NCI-H128 (cell line): ENCODE measurements around the gene NLN.
"Not testable (repeated sequence)": the region's sequence is repeated elsewhere in the genome, so short reads cannot be mapped to it uniquely, and the experiment has no call there.

Source experiments
- DNase-seq: peaks from one replicate; lab custom pipeline; 2025; ENCODE audit not compliant: unreplicated experiment; lab: John Stamatoyannopoulos, UW

Gene NLN

DNA sequence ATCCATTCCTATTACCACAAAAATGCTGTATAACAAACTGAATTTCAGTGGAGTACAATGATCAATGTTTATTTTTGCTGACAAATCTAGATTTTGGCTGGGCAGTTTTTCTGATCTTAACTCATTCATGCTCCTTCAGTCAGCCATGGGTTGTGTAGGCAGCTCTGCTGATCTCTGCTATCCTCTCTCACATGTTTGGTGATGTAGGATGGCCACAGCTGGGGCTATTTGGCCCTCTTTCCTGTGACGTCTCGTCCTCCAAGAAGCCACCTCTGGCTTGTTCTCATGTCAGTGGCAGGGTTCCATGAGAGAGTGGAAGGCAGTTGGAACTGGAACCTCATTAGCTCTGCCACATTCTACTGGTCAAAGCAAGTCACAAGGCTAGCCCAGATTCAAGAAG lies 8.9 kb downstream of the NLN start:
- DNase-seq, result no peak

DNA sequence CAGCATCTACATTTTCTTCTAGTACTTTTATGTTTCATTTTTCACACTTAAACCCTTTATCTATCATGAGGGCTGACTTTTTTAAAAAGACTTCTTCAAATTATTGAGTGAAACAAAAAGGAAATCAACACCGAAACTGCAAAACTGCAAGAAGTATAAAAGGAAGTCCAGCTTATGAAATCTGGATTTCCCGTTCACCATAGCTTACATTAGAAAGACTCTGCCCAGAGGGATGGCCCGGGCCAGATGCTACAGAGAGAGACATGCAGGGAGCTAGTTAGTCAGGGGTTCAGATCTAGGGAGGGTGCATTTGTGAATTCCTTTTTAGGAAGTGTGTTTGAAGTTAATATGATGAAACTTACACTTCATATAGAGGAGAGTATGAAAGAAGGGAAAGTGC lies 10.0 kb downstream of the NLN start:
- DNase-seq, result not testable (repeated sequence)

GRCh38 chr5:65734196-65734775 lies 12.3 kb downstream of the NLN start:
- not testable (repeated sequence) for DNase-seq

DNA sequence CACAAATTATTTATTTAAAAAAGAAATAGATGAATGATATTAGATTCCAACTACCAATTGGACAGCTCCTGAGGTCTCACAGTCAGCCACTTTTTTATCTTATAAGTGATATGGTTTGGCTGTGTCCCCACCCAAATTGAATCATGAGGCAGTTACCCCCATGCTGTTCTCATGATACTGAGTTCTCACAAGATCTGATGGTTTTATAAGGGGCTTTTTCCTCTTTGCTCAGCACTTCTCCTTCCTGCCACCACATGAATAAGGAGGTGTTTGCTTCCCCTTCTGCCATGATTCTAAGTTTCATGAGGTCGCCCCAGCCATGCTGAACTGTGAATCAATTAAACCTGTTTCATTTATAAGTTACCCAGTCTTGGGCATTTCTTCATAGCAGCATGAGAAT lies 12.9 kb downstream of the NLN start:
- no peak for DNase-seq

GRCh38 chr5:65736011-65736410 lies 14.0 kb downstream of the NLN start:
- no peak for DNase-seq

- DNase-seq, result no peak
Measured at GRCh38 chr5:65737842-65738241, 15.8 kb downstream of the NLN start.

GRCh38 chr5:65738305-65738704 lies 16.3 kb downstream of the NLN start:
- no peak for DNase-seq

GRCh38 chr5:65739162-65739561 lies 17.2 kb downstream of the NLN start:
- no peak for DNase-seq

DNA sequence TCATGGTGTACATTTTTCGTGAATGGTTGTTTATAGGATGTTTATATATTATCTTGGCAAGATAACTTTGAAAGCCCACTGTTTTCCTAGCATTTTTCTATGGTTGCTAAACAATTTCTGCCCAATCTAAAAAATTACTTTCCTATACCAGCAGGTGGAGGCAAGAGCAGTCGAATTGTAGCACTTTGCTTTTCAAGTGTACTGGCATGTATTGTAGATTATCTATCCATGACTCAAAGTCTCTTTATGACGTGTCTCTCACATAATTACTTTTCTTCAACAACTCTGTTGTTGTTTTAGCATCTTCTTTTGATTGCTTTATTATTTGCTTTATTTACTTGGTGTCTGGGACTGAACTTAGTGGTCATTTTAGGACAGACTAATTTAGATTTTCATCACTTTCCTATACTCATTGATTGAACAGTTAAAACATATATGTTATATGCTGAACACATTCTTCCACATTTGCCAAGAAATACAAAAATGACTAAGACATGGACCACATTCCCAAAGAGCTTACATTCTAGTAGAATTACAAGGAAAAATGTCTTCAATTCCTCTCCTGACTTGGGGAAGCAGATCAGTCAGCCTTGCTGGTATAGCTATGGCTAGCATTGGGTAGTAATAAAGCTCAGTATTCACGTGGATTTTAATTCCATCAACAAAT lies 20.7 kb downstream of the NLN start:
- DNase-seq, result no peak

- no peak for DNase-seq
Measured at GRCh38 chr5:65749221-65749844, 27.3 kb downstream of the NLN start.

DNA sequence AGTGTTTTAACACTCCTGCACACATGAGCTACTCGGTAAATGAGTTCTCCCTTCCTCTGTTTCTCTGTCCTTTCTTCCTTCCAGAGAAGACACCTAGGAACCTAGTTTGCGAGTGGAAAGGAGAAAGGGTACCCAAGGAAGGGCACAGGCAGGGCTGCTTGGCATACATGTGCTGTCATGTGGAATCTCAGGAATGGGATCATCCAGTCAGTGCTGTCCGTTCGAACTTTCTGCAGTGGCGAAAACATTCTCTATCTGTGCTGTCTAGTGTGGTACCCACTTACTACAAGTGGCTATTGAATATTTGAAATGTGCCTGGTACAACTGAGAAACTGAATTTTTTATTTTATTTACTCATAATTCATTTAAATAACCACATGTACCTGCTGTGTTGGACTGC lies 28.0 kb downstream of the NLN start:
- DNase-seq, result no peak

- no peak for DNase-seq
Measured at GRCh38 chr5:65750938-65751337, 28.9 kb downstream of the NLN start.

DNA sequence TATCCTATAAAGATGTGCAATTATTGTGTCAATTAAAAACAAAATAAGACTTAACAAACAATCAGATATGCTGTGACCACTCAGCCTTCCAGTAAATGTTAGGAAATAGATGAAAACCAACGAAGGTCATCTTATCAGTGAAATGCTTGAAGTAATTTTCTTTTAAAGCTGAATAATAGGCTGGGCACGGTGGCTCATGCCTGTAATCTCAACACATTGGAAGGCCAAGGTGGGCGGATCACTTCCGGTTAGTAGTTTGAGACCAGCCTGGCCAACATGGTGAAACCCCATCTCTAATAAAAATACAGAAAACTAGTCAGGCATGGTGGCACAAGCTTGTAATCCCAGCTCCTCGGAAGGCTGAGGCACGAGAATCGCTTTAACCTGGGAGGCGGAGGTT lies 31.2 kb downstream of the NLN start:
- DNase-seq, result no peak

- no peak for DNase-seq
Measured at GRCh38 chr5:65758546-65759144, 36.6 kb downstream of the NLN start.

DNA sequence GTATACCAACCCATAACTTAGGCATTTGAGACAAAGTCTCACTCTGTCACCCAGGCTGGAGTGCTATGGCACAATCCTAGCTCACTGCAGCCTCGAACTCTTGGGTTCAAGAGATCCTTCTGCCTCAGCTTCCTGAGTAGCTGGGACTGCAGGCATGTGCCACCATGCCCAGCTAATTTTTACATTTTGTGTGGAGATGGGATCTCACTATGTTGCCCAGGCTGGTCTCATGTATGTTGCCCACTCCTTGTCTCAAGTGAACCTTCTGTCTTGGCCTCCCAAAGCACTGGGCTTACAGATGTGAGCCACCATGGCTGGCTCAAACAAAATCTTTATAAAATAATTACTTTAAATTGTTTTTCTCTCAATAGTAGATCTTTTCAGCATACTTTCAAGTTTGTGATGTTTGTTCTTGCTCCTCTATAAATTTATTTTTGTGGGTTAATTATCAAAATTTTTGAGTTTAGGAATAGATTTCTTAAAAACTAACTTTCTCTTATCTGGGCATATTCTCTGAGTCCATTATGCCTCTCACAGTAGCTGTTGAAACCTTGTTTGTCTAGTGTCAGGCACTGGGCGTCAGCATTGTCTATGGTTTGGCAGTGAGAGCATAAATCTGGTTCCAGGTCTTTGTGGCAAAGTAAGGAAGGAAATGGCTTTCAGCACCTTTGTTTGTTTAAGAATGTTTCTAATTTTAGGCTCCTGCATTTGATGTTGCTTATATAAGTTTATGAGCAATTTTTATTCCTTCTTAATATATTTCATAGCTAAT lies 38.7 kb downstream of the NLN start:
- DNase-seq, result no peak

- no peak for DNase-seq
Measured at GRCh38 chr5:65762234-65762633, 40.2 kb downstream of the NLN start.

GRCh38 chr5:65765582-65765981 lies 43.6 kb downstream of the NLN start:
- no peak for DNase-seq

DNA sequence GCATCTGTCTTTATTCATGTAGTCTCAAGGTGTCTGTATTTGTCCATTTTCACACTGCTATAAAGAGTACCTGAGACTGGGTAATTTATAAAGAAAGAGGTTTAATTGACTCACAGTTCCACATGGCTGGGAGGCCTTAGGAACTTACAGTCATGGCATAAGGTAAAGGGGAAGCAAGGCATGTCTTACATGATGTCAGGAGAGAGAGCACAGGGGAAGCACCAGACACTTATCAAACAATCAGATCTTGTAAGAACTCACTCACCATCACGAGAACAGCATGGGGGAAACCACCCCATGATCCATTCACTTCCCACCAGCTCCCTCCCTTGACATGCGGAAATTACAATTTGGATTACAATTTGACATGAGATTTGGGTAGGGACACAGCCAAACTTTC lies 44.2 kb downstream of the NLN start:
- no peak for DNase-seq

GRCh38 chr5:65766781-65767180 lies 44.8 kb downstream of the NLN start:
- no peak for DNase-seq

GRCh38 chr5:65767565-65767964 lies 45.6 kb downstream of the NLN start:
- DNase-seq, result no peak

GRCh38 chr5:65768723-65769346 lies 46.8 kb downstream of the NLN start:
- no peak for DNase-seq
